Colon (tissue), 2 donors: Measurements from ENCODE around the gene TYW5.

ENCODE experiments used
- FAIRE-seq: peaks from 2 replicates; lab custom pipeline; 2012; peaks lifted over from hg19 to GRCh38; lab: Jason Lieb, UNC
- donor health status: control.
- donor health status: control.

TYW5 gene, protein sequence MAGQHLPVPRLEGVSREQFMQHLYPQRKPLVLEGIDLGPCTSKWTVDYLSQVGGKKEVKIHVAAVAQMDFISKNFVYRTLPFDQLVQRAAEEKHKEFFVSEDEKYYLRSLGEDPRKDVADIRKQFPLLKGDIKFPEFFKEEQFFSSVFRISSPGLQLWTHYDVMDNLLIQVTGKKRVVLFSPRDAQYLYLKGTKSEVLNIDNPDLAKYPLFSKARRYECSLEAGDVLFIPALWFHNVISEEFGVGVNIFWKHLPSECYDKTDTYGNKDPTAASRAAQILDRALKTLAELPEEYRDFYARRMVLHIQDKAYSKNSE

DNA sequence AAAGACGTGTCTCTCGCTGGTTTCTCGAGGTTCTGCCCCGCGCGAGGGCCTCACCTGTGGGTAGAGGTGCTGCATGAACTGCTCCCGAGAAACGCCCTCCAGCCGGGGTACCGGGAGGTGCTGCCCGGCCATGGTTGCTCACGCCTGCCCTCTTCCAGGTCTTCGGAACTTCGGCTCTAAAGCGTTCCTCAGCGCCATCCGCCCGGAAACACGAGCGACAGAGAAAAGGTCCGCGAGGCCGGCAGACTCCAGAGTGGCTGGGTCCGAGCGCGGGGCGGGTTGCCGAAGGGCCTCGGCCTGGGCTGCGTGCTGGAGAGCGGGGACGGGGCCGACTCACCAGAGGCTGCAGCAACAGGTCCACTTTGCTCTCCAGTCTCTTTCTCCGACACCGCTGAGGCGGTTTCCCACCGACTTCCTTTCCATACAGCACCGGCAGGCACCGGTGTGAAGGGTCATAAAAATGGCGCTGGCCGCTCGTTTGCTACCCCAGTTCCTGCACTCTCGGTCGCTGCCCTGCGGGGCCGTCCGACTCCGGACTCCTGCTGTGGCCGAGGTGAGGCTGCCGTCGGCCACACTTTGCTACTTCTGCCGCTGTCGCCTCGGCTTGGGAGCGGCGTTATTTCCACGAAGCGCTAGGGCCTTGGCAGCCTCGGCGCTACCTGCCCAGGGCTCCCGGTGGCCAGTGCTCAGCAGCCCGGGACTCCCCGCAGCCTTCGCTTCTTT lies at the start of gene TYW5, which contains the start of gene MAIP1:
TSS of gene TYW5 (minus strand) at position 153 of the 723 bp plus-strand sequence. CDS start at position 132, 21 bp downstream.
TSS of gene MAIP1 (plus strand) at position 244 of the 723 bp plus-strand sequence. CDS start at position 461, 217 bp downstream.
- no peak for FAIRE-seq

GRCh38 chr2:200003444-200003843 lies 48.2 kb upstream of the TYW5 start:
- no peak for FAIRE-seq

GRCh38 chr2:200000444-200001163 lies 45.3 kb upstream of the TYW5 start:
- no peak for FAIRE-seq

DNA sequence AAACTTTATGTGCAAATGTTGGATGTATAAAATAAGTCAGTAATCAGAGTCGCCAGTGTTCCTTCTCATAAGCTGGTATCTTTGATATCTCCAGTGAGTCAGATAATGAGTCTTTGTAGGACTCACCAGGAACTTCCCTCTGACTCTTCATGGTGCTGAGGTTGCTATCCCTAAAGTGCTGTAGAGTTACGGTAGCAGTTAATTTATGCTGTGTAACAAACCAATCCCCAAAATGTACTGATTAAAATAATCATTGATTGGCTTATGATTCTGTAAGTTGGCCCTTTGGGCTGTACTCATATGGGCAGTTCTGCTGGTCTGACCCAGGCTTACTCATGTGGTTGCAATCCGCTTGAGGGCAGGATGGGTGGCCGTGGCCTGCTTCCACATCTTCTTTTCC lies 43.9 kb upstream of the TYW5 start:
- no peak for FAIRE-seq

- FAIRE-seq = no peak
These were observed 42.0 kb upstream of the TYW5 start for GRCh38 chr2:199997296-199997695.

DNA sequence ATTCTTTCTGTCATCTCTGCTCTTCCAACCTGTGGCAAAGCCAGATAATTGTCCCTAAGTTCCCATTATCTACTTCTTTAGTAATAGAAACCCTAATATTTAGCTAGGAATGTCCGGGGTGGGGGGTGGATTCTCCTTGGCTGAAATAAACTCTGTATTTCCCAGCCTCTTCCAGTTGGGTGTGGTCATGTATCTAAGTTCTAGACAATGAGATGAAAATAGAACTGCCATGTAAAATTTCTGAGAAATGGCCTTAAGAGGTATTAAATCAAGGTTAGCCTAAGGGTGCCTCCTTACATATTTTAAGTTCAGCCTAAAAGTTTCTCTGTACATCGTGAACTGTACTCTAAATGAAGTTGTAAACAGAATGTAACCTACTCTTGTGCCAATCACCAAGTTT lies 39.6 kb upstream of the TYW5 start:
- no peak for FAIRE-seq

DNA sequence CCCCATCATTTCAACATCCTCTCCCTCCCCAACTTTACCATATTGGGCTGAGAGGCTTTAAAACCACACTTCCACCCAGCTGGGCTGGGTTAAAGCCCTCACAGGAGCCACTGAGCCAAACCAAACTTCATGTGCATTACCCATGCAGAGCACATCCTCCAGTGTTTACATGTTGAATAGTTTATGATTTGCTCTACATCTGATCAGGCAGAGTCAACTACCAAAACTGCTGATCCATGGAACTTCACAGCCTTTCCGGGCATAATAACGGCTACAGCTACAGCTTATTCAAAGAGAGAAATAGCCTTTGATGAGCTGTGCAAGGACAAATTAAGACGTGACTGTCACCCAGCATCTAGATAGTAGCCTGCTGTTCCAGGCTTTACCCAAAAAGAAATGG lies 39.1 kb upstream of the TYW5 start:
- no peak for FAIRE-seq

GRCh38 chr2:199992296-199992695 lies 37.0 kb upstream of the TYW5 start:
- FAIRE-seq = no peak

GRCh38 chr2:199991691-199992090 lies 36.4 kb upstream of the TYW5 start:
- no peak for FAIRE-seq

DNA sequence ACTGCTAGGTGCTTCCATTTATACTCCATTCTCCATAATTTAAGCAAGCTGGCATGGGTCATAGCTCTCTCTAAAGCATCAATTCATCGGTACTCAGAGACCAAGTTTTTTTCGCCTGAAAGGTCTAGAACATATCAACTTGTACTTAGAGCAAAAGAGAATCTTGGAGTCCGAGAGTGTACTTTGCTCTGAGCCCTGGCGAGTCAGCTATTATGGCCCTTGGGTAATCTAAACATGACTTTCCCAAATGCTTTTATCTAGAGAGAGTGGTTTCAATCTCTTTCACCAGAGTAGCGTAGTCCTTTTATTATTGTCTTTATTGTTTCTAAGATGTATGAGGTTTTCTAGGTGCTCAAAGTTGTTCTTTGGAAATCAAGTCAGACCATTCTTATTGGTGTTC lies 34.5 kb upstream of the TYW5 start:
- no peak for FAIRE-seq

GRCh38 chr2:199988151-199988550 lies 32.9 kb upstream of the TYW5 start:
- no peak for FAIRE-seq

DNA sequence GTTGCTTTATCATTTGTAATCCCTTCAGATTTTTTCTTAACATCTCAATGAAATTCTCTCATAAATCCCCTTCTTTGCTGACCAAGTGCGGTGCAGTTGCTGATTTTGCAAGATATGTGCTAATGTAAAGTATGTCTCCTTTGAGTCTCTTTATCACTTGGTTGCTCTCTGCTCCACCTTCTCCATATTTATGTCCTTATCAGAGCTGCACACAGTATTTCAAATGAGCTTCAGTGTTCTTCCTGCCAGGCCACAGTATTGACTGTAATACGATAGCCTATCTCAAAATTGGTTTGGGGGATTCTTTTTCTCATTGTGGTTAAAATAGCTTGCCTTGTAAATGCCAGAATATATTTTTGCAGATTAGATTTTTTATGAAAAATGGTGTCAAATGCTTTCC lies 32.3 kb upstream of the TYW5 start:
- FAIRE-seq = no peak

GRCh38 chr2:199985625-199986207 lies 30.4 kb upstream of the TYW5 start:
- FAIRE-seq = no peak

DNA sequence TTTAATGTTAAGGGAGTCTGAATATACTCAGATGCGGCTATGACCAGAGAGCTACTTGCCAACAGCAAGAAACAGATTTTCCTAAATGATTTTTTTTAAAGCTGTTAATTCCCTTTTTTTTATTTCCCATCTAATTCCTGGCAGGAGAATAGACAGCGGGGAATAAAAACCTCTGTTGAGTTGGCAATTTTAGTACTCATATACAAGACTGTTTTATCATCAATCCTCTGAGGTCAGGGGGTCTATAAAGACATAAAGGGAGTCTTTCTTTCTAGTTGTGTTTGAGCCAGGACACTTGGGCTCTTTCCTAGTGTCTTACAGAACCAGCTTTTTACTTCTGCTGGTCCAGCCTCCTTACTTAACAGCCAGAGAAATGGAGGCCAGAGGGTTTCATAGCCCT lies 29.5 kb upstream of the TYW5 start:
- no peak for FAIRE-seq

GRCh38 chr2:199984159-199984558 lies 28.9 kb upstream of the TYW5 start:
- FAIRE-seq = no peak

GRCh38 chr2:199983534-199983933 lies 28.2 kb upstream of the TYW5 start:
- no peak for FAIRE-seq

- FAIRE-seq = no peak
These were observed 27.0 kb upstream of the TYW5 start for GRCh38 chr2:199982126-199982843.

- FAIRE-seq = no peak
These were observed 24.7 kb upstream of the TYW5 start for GRCh38 chr2:199979832-199980628.

- no peak for FAIRE-seq
These were observed 24.1 kb upstream of the TYW5 start for GRCh38 chr2:199979398-199979797.

GRCh38 chr2:199977984-199978415 lies 22.7 kb upstream of the TYW5 start:
- no peak for FAIRE-seq
